ENCODE data around the gene CD200R1.

DNA sequence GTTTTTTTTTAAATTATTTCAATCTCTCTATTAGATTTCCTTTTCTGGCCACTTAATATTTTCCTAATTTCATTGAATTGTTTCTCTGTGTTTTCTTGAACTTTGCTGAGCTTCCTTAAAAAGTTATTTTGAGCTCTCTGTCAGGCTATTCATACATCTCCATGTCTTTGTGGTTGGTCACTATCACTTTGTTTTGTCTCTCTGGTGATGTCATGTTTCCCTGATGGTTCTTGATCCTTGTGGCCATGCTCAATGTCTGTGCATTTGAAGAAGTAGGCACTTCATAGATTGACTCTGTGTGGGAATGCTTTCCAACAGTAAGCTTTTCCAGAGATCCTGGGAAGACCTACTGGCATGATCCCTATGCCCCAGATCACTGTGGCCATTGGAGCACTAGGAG lies 18.6 kb downstream of the CD200R1 start:
- TF ChIP-seq POLR2A (IDR thresholded peaks at IDR 0.05; ENCODE audit: low read depth) (no peak), EP300 (IDR thresholded peaks at IDR 0.05) (no peak)
- TF ChIP-seq, protein P1, sequence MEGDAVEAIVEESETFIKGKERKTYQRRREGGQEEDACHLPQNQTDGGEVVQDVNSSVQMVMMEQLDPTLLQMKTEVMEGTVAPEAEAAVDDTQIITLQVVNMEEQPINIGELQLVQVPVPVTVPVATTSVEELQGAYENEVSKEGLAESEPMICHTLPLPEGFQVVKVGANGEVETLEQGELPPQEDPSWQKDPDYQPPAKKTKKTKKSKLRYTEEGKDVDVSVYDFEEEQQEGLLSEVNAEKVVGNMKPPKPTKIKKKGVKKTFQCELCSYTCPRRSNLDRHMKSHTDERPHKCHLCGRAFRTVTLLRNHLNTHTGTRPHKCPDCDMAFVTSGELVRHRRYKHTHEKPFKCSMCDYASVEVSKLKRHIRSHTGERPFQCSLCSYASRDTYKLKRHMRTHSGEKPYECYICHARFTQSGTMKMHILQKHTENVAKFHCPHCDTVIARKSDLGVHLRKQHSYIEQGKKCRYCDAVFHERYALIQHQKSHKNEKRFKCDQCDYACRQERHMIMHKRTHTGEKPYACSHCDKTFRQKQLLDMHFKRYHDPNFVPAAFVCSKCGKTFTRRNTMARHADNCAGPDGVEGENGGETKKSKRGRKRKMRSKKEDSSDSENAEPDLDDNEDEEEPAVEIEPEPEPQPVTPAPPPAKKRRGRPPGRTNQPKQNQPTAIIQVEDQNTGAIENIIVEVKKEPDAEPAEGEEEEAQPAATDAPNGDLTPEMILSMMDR (IDR thresholded peaks at IDR 0.05), result no peak

Data from esophagus muscularis mucosa (tissue), 4 donors.